Prostate gland (tissue), 2 donors: ENCODE data around the gene CTNNA1.

Experiments
- POLR2A ChIP-seq: fragments of 450-650 bp; IDR thresholded peaks from one replicate; pipeline ENCODE4 v1.6.1; 2016; ENCODE audit warnings: antibody characterized with exemption, mild to moderate bottlenecking
- TF ChIP-seq, protein P1 (sequence below), 4 experiments: fragments of 200-600 bp in 2 of 4; fragments of 450-650 bp in 2 of 4; sonication (generic) in 2 of 4; IDR thresholded peaks; 1 replicate in 3 of 4; 2 replicates in 1 of 4; pipeline ENCODE4 v1.5.1; 2016 to 2019; ENCODE audit warnings: antibody characterized with exemption in 4 of 4, mild to moderate bottlenecking in 2 of 4, moderate library complexity in 2 of 4

DNA sequence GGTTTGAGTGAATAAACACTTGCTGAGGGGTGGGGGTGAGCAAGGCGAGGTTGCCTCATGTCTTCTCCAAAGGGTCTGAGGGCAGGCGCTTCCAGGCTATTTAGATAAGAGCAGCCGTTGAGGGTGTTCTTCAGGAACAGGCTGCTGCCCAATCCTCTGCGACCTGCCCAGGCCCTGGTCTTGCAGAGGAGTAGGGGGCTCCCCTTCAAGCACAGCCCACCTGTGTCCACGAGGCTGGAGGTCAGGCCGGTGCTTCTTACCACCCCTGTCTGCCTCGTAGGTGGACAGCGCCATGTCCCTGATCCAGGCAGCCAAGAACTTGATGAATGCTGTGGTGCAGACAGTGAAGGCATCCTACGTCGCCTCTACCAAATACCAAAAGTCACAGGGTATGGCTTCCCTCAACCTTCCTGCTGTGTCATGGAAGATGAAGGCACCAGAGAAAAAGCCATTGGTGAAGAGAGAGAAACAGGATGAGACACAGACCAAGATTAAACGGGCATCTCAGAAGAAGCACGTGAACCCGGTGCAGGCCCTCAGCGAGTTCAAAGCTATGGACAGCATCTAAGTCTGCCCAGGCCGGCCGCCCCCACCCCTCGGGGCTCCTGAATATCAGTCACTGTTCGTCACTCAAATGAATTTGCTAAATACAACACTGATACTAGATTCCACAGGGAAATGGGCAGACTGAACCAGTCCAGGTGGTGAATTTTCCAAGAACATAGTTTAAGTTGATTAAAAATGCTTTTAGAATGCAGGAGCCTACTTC lies 180.5 kb downstream of the CTNNA1 start:
- no peak for TF ChIP-seq POLR2A
- TF ChIP-seq, protein P1, sequence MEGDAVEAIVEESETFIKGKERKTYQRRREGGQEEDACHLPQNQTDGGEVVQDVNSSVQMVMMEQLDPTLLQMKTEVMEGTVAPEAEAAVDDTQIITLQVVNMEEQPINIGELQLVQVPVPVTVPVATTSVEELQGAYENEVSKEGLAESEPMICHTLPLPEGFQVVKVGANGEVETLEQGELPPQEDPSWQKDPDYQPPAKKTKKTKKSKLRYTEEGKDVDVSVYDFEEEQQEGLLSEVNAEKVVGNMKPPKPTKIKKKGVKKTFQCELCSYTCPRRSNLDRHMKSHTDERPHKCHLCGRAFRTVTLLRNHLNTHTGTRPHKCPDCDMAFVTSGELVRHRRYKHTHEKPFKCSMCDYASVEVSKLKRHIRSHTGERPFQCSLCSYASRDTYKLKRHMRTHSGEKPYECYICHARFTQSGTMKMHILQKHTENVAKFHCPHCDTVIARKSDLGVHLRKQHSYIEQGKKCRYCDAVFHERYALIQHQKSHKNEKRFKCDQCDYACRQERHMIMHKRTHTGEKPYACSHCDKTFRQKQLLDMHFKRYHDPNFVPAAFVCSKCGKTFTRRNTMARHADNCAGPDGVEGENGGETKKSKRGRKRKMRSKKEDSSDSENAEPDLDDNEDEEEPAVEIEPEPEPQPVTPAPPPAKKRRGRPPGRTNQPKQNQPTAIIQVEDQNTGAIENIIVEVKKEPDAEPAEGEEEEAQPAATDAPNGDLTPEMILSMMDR (IDR thresholded peaks at IDR 0.05): no peak
